Measurements from ENCODE around the gene RNF180.

DNA sequence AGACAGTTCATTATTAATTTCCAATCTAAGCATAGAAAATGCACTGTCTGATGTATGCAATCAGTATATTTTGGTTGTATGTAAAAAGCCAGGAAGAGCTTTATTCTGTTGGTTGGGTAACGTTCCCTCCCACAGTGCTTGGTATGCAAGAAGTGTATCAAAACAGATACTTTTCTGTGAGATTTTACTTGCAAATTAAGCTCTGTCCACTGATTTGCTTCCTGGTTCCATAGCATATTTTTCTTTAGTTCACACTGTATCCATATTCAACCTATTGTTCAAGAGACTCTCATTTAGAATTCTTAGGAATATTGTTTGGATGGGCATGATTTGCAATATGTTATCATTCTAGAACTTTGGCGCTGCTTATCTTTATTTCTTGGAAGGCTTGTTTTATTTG lies 47.4 kb downstream of the RNF180 start:
- TF ChIP-seq POLR2AphosphoS5 (IDR thresholded peaks at IDR 0.05; ENCODE audit: borderline replicate concordance, low read depth, low read length) (no peak), EZH2 (IDR thresholded peaks at IDR 0.05) (no peak)
